K562 (cell line): ENCODE data around the gene MAP4K4. TPM values are rescaled to one million over a fixed set of nuclear protein-coding genes. Genes with fewer than 3 reads are reported as not detected.
A peak's percentile ranks its signal among the peaks of the same experiment; 100 is the strongest.

ENCODE experiments used
- ATAC-seq: fragments of 200-7000 bp; cut with Tn5 transposase; 3 replicates; pipeline ENCODE4 v1.9.1; 2020; ENCODE audit warnings: moderate library complexity
- BruUV-seq: library from RNA; stranded (reverse); fragments of 400-500 nt; replicated peaks from 2 replicates; lab custom pipeline; 2021; lab: Mats Ljungman, UMichigan
- CTCF ChIA-PET: fragments of 300-600 bp; formaldehyde crosslinking; extraction: SDS; loops from one replicate; lab custom pipeline; 2021; ENCODE audit warnings: low intra/inter-chr PET ratio; lab: Yijun Ruan, JAX
- POLR2A ChIA-PET: fragments of 300-600, 350-650 bp; sonication (Branson Sonifier 250); formaldehyde crosslinking; extraction: SDS; loops from one replicate; lab custom pipeline; 2021; ENCODE audit warnings: antibody characterized with exemption, inconsistent platforms; lab: Yijun Ruan, JAX
- DNase-seq, 4 experiments: peaks; one replicate each; pipeline versions ENCODE4 v3.0.0 to v3.0.0-alpha.2; 2011 to 2018; ENCODE audit warnings: low spot score in 3 of 4, mixed read lengths in 3 of 4; ENCODE audit errors: extremely low read depth in 1 of 4
- FAIRE-seq: peaks from 2 replicates; lab custom pipeline; 2011; peaks lifted over from hg19 to GRCh38; lab: Jason Lieb, UNC
- H2AFZ ChIP-seq: 2 replicates; pipeline ENCODE4 v1.6.0; 2011; ENCODE audit warnings: low read depth, low read length, control low read depth, inconsistent platforms
- H3K27ac ChIP-seq: fragments of 200-600 bp; 3 replicates; pipeline ENCODE4 v1.8.0; 2011; ENCODE audit warnings: low read depth, mild to moderate bottlenecking, control low read depth, inconsistent platforms, low read length, moderate library complexity, mixed read lengths; ENCODE audit errors: extremely low read depth
- H3K27me3 ChIP-seq, 2 experiments: fragments of 300-600 bp in 1 of 2; 2 replicates in 1 of 2; 3 replicates in 1 of 2; pipeline versions ENCODE4 v1.6.0 to v1.8.0; 2011; ENCODE audit warnings: inconsistent platforms in 2 of 2, low read length in 2 of 2, mild to moderate bottlenecking in 1 of 2, mixed read lengths in 1 of 2, moderate library complexity in 1 of 2; ENCODE audit not compliant: control insufficient read depth in 2 of 2, insufficient read depth in 2 of 2
- H3K36me3 ChIP-seq: fragments of 300-600 bp; 3 replicates; pipeline ENCODE4 v1.8.0; 2011; ENCODE audit warnings: mild to moderate bottlenecking, low read length, inconsistent platforms; ENCODE audit not compliant: control insufficient read depth, insufficient read depth
- H3K4me1 ChIP-seq, 2 experiments: fragments of 200-600 bp in 1 of 2; replicated peaks in 1 of 2; 2 replicates in 1 of 2; 3 replicates in 1 of 2; pipeline versions ENCODE4 v1.5.1 to v1.8.0; 2011; ENCODE audit warnings: inconsistent platforms in 2 of 2, low read length in 2 of 2, mild to moderate bottlenecking in 1 of 2, mixed read lengths in 1 of 2, moderate library complexity in 1 of 2; ENCODE audit not compliant: control insufficient read depth in 2 of 2, insufficient read depth in 2 of 2
- H3K4me2 ChIP-seq: 2 replicates; pipeline ENCODE4 v1.6.1; 2011; ENCODE audit warnings: low read length, control low read depth, inconsistent platforms, mixed read lengths; ENCODE audit not compliant: insufficient read depth
- H3K4me3 ChIP-seq: fragments of 200-600 bp; sonication (generic), shearing (Covaris generic); 2 replicates; pipeline ENCODE4 v1.5.1; 2016; ENCODE audit warnings: control low read depth, inconsistent platforms
- H3K79me2 ChIP-seq: fragments of 200-600 bp; 3 replicates; pipeline ENCODE4 v1.8.0; 2011; ENCODE audit warnings: low read length, inconsistent platforms; ENCODE audit not compliant: control insufficient read depth, insufficient read depth
- H3K9ac ChIP-seq, 2 experiments: 2 replicates each; pipeline versions ENCODE4 v1.6.0 to v1.6.1; 2011; ENCODE audit warnings: low read depth in 2 of 2, low read length in 2 of 2, control low read depth in 1 of 2, inconsistent platforms in 1 of 2, mild to moderate bottlenecking in 1 of 2, mixed read lengths in 1 of 2; ENCODE audit not compliant: insufficient read depth in 1 of 2
- H3K9me1 ChIP-seq: one replicate; pipeline ENCODE4 v1.6.0; 2011; ENCODE audit warnings: inconsistent platforms, mild to moderate bottlenecking, low read length, moderate library complexity; ENCODE audit not compliant: control insufficient read depth, insufficient read depth
- H3K9me3 ChIP-seq: replicated peaks from 2 replicates; pipeline ENCODE4 v1.5.1; 2011; ENCODE audit warnings: low read depth, low read length, inconsistent platforms; ENCODE audit not compliant: control insufficient read depth, insufficient read depth
- H4K20me1 ChIP-seq: replicated peaks from 2 replicates; pipeline ENCODE4 v1.6.1; 2011; ENCODE audit warnings: low read length, inconsistent platforms, mixed read lengths; ENCODE audit not compliant: control insufficient read depth, insufficient read depth
- BRF1 ChIP-seq: IDR thresholded peaks from 3 replicates; pipeline ENCODE4 v1.6.1; 2011; ENCODE audit warnings: borderline replicate concordance, mild to moderate bottlenecking; ENCODE audit not compliant: insufficient read length; ENCODE audit errors: extremely low read depth
- STAT5B ChIP-seq: fragments of 250-450 bp; sonication (Bioruptor Pico); IDR thresholded peaks from 2 replicates; pipeline ENCODE4 v1.8.0; 2021; ENCODE audit warnings: mild to moderate bottlenecking, inconsistent platforms
- ZNF134 ChIP-seq: fragments of 250-450 bp; sonication (Bioruptor Pico); conservative IDR thresholded peaks from 2 replicates; pipeline ENCODE4 v1.4.0; 2020
- ZNF354B ChIP-seq: fragments of 250-450 bp; sonication (Bioruptor Pico); IDR thresholded peaks from 2 replicates; pipeline ENCODE4 v1.4.0; 2020
- WGBS: fragments of 100-300 bp; shearing (Covaris generic); methylation state at CpG from one replicate; pipeline ENCODE4 v1.1.6; 2016; ENCODE audit warnings: low coverage, mixed read lengths; ENCODE audit not compliant: insufficient coverage; ENCODE audit errors: missing lambda C conversion rate; 5-methylcytosine and 5-hydroxymethylcytosine counted together
- in situ Hi-C: fragments of 300-500 bp; cut with MboI; formaldehyde crosslinking; loops from 4 replicates; pipeline ENCODE4 v1.15.0; 2018; ENCODE audit warnings: inconsistent platforms, mixed read lengths
- intact Hi-C: fragments of 100-400 bp; cut with micrococcal nuclease; formaldehyde crosslinking; loops from 2 replicates; pipeline ENCODE4 v1.14.2; 2022
- polyA plus RNA-seq, 8 experiments: library from polyadenylated mRNA; depleted of rRNA in 4 of 8; stranded (reverse) in 5 of 8; unstranded in 3 of 8; fragments of >200 nt; fragmentation: Nextera tagmentation in 2 of 8; fragmentation: Illumina TruSeq in 1 of 8; extraction: Ambion mirVana in 2 of 8; extraction: Trizol in 1 of 8; gene quantifications; 2 replicates each; pipeline versions ENCODE4 v1.2.1 to v1.2.3, GENCODE V29; 2011 to 2014; ENCODE audit warnings: inconsistent platforms in 1 of 8, missing spikeins in 1 of 8
- total RNA-seq, 7 experiments: library from RNA; depleted of rRNA in 6 of 7; stranded (reverse); fragments of >200 nt in 6 of 7; fragmentation: Illumina TruSeq in 2 of 7; extraction: Trizol in 2 of 7; gene quantifications; 2 replicates each; pipeline versions ENCODE4 v1.2.1 to v1.2.3, GENCODE V29; 2011 to 2021; ENCODE audit warnings: low replicate concordance in 1 of 7
- TF ChIP-seq, protein P1 (sequence below): fragments of 250-450 bp; sonication (Bioruptor Pico); IDR thresholded peaks from 2 replicates; pipeline ENCODE4 v1.5.0; 2020; ENCODE audit warnings: mild to moderate bottlenecking
- TF ChIP-seq, protein P2 (sequence below), 2 experiments: fragments of 450-650 bp in 1 of 2; IDR thresholded peaks; 2 replicates each; pipeline ENCODE4 v1.6.1; 2011 to 2017; ENCODE audit warnings: low read depth in 2 of 2, antibody characterized with exemption in 1 of 2, borderline replicate concordance in 1 of 2, low read length in 1 of 2, mild to moderate bottlenecking in 1 of 2, mixed read lengths in 1 of 2; ENCODE audit not compliant: control insufficient read depth in 1 of 2

MAP4K4 gene
- total and polyA plus RNA-seq, 9 of the 15 experiments (the other 6 are each of a cell fraction or from before 2014, with no cell fraction given) = 7.6 to 76.4 (median 50.6) TPM

DNA sequence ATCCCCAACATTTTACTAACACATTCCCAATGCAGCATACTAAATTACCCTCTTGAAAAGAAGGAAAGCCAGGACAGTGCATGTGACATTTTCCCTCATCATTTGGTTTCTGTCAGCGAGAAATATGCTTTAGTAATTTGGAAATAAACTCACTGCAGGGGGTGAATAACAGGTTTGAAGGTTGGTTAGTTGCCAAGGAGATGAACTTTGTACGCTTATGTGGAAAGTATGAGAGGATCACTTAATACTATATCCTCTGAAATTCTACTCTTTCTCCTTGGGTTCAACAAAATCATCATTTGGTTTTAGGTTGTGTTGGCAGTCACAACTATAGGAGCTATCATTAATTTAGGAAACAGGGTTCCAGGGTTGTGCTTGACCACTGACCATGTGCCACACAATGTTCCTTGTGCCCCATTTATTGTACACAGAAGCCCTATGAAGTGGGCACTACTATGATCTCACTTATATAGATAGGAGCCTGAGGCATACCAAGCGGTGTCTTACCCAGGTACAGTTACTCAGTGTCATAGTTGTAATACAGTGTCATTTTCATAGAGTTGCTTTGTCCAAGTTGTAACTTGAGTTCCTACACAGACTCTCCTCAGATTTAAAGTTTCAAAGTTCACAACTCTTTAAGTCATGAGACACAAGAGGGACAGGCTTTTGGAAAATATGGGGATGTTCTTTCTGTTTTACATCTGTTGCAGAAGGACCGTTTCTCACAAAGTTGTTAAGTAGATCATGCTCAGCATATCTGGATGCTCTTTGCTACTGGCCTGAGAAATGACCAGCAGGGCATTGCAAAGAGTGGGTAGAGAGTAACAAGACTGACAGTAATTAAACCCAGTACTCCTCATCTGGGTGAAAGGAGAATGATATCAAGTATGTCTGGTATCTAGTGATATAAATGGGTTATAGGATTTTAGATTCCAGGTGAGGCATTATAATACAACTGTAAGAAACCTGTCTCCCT lies 91.8 kb downstream of the MAP4K4 start:
- 0 out of 2 replicates have a peak, but pooled peaks cover 16% of the 10 kb centered on the region for H4K20me1 ChIP-seq
- no peak for ATAC-seq
- WGBS = 82% methylated on average over 4 of the region's 4 CpGs
- TF ChIP-seq ZNF354B (CRISPR knock-in tag) (no peak), BRF1 (no peak), ZNF134 (no peak), STAT5B (no peak)
- TF ChIP-seq, protein P1, sequence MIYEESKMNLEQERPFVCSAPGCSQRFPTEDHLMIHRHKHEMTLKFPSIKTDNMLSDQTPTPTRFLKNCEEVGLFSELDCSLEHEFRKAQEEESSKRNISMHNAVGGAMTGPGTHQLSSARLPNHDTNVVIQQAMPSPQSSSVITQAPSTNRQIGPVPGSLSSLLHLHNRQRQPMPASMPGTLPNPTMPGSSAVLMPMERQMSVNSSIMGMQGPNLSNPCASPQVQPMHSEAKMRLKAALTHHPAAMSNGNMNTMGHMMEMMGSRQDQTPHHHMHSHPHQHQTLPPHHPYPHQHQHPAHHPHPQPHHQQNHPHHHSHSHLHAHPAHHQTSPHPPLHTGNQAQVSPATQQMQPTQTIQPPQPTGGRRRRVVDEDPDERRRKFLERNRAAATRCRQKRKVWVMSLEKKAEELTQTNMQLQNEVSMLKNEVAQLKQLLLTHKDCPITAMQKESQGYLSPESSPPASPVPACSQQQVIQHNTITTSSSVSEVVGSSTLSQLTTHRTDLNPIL (CRISPR knock-in tag) = no peak
- TF ChIP-seq, protein P2, sequence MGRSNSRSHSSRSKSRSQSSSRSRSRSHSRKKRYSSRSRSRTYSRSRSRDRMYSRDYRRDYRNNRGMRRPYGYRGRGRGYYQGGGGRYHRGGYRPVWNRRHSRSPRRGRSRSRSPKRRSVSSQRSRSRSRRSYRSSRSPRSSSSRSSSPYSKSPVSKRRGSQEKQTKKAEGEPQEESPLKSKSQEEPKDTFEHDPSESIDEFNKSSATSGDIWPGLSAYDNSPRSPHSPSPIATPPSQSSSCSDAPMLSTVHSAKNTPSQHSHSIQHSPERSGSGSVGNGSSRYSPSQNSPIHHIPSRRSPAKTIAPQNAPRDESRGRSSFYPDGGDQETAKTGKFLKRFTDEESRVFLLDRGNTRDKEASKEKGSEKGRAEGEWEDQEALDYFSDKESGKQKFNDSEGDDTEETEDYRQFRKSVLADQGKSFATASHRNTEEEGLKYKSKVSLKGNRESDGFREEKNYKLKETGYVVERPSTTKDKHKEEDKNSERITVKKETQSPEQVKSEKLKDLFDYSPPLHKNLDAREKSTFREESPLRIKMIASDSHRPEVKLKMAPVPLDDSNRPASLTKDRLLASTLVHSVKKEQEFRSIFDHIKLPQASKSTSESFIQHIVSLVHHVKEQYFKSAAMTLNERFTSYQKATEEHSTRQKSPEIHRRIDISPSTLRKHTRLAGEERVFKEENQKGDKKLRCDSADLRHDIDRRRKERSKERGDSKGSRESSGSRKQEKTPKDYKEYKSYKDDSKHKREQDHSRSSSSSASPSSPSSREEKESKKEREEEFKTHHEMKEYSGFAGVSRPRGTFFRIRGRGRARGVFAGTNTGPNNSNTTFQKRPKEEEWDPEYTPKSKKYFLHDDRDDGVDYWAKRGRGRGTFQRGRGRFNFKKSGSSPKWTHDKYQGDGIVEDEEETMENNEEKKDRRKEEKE (IDR thresholded peaks at IDR 0.05; ENCODE audit: borderline replicate concordance in 1 of 2, control insufficient read depth in 1 of 2, low read depth in 2 of 2, low read length in 1 of 2) = no peak
- intact Hi-C loops (no loop called here), in situ Hi-C loops (no loop called here)
- H3K4me3 ChIP-seq = no peak overlapping the region
- H2AFZ ChIP-seq = no peak overlapping the region
- H3K27me3 ChIP-seq = no peaks in the 10 kb centered on the region
- no peak overlapping the region for H3K27ac ChIP-seq
- H3K36me3 ChIP-seq = peaks cover 16% of the 10 kb centered on the region; the same call in 2 of the 3 replicates
- no peak overlapping the region for H3K4me2 ChIP-seq
- POLR2A ChIA-PET = no interaction called here
- DNase-seq = no peak
- H3K9me1 ChIP-seq = no peaks in the 10 kb centered on the region
- no TSS peak for BruUV-seq
- no peak overlapping the region for H3K9ac ChIP-seq
- FAIRE-seq = peak; percentile 54
- CTCF ChIA-PET = interaction anchor here (0.7 kb wide), 1 partner anchor 18 kb away, joined by 3 read pairs; no protein-coding TSS in a partner anchor
- peaks cover 41% of the 10 kb centered on the region for H3K79me2 ChIP-seq
- no peaks in the 10 kb centered on the region for H3K9me3 ChIP-seq
- H3K4me1 ChIP-seq = no peaks in the 10 kb centered on the region; a peak in 1 of 5 replicates
